NCI-H345 treated with DMSO at 0.1 percent for 48 hours (cell line): ENCODE measurements around the gene ERBB4.

Experiments
- DNase-seq: peaks from one replicate; lab custom pipeline; 2025; ENCODE audit not compliant: unreplicated experiment; lab: John Stamatoyannopoulos, UW

ERBB4 gene

GRCh38 chr2:211368467-211368866 lies 1170.1 kb downstream of the ERBB4 start:
- no peak for DNase-seq

GRCh38 chr2:211367711-211368110 lies 1170.9 kb downstream of the ERBB4 start:
- no peak for DNase-seq

- no peak for DNase-seq
Measured at GRCh38 chr2:211367293-211367692, 1171.3 kb downstream of the ERBB4 start.

GRCh38 chr2:211364911-211365310 lies 1173.7 kb downstream of the ERBB4 start:
- DNase-seq, result no peak

- no peak for DNase-seq
Measured at GRCh38 chr2:211361383-211361782, 1177.2 kb downstream of the ERBB4 start.

- DNase-seq, result no peak
Measured at GRCh38 chr2:211359347-211359746, 1179.3 kb downstream of the ERBB4 start.

GRCh38 chr2:211358504-211358903 lies 1180.1 kb downstream of the ERBB4 start:
- no peak for DNase-seq

GRCh38 chr2:211354481-211354880 lies 1184.1 kb downstream of the ERBB4 start:
- no peak for DNase-seq

GRCh38 chr2:211351987-211352386 lies 1186.6 kb downstream of the ERBB4 start:
- no peak for DNase-seq

GRCh38 chr2:211349031-211349430 lies 1189.6 kb downstream of the ERBB4 start:
- DNase-seq, result no peak

GRCh38 chr2:211347328-211347727 lies 1191.3 kb downstream of the ERBB4 start:
- DNase-seq, result no peak

- DNase-seq, result no peak
Measured at GRCh38 chr2:211344289-211344688, 1194.3 kb downstream of the ERBB4 start.

GRCh38 chr2:211333377-211333776 lies 1205.2 kb downstream of the ERBB4 start:
- DNase-seq, result no peak

GRCh38 chr2:211331736-211332135 lies 1206.9 kb downstream of the ERBB4 start:
- no peak for DNase-seq

- no peak for DNase-seq
Measured at GRCh38 chr2:211329882-211330281, 1208.7 kb downstream of the ERBB4 start.

- DNase-seq, result no peak
Measured at GRCh38 chr2:211329421-211329820, 1209.2 kb downstream of the ERBB4 start.

- no peak for DNase-seq
Measured at GRCh38 chr2:211328126-211328525, 1210.5 kb downstream of the ERBB4 start.
